Limb (tissue), 2 donors: ENCODE results near the gene MRPL36.

Source experiments
- DNase-seq, 2 donors: peaks; one replicate each; pipeline ENCODE4 v3.0.0-alpha.2; 2016; ENCODE audit errors: extremely low spot score in 2 of 2

MRPL36 gene

GRCh38 chr5:1781726-1782384 is 17.8 kb downstream of the MRPL36 start:
- no peak for DNase-seq

GRCh38 chr5:1781107-1781506 is 18.5 kb downstream of the MRPL36 start:
- no peak for DNase-seq

- DNase-seq: peak in 1 of 2 donors; percentile 9
Observed at GRCh38 chr5:1780614-1780930, 19.1 kb downstream of the MRPL36 start.

- peak in 1 of 2 donors; percentile 14 for DNase-seq
Observed at GRCh38 chr5:1779782-1780613, 19.6 kb downstream of the MRPL36 start.

GRCh38 chr5:1779021-1779680 is 20.5 kb downstream of the MRPL36 start:
- peak in 1 of 2 donors; percentile 17 for DNase-seq

- peak in 1 of 2 donors; percentile 16 for DNase-seq
Observed at GRCh38 chr5:1778138-1779020, 21.3 kb downstream of the MRPL36 start.

- no peak for DNase-seq
Observed at GRCh38 chr5:1777281-1778137, 22.1 kb downstream of the MRPL36 start.

GRCh38 chr5:1776831-1777230 is 22.8 kb downstream of the MRPL36 start:
- DNase-seq: no peak

GRCh38 chr5:1772634-1773033 is 27.0 kb downstream of the MRPL36 start:
- DNase-seq: no peak

GRCh38 chr5:1771149-1772065 is 28.2 kb downstream of the MRPL36 start:
- DNase-seq: no peak

- no peak for DNase-seq
Observed at GRCh38 chr5:1770443-1770802, 29.2 kb downstream of the MRPL36 start.

- no peak for DNase-seq
Observed at GRCh38 chr5:1769752-1770442, 29.7 kb downstream of the MRPL36 start.

- no peak for DNase-seq
Observed at GRCh38 chr5:1769017-1769640, 30.5 kb downstream of the MRPL36 start.

- no peak for DNase-seq
Observed at GRCh38 chr5:1768283-1769000, 31.2 kb downstream of the MRPL36 start.

- no peak for DNase-seq
Observed at GRCh38 chr5:1767524-1768282, 31.9 kb downstream of the MRPL36 start.

GRCh38 chr5:1765880-1766235 is 33.8 kb downstream of the MRPL36 start:
- DNase-seq: no peak
